Renal pelvis (tissue), 4 donors: ENCODE data around the gene DENND5A. TPM values are rescaled to one million over a fixed set of nuclear protein-coding genes. Genes with fewer than 3 reads are reported as not detected.
"Not testable (repeated sequence)": the region's sequence is repeated elsewhere in the genome, so short reads cannot be mapped to it uniquely, and the experiment has no call there.

Experiments
- DNase-seq: peaks from one replicate; pipeline ENCODE4 v3.0.0-alpha.2; 2013
- polyA plus RNA-seq, 3 donors: library from polyadenylated mRNA; unstranded; fragments of 120-200 nt; gene quantifications; one replicate each; pipeline ENCODE4 v1.2.1, GENCODE V29; 2013; ENCODE audit not compliant: insufficient read length in 3 of 3

Gene DENND5A
- polyA plus RNA-seq, 3 donors, result 84.5 to 95.2 (median 89.4) TPM

DNA sequence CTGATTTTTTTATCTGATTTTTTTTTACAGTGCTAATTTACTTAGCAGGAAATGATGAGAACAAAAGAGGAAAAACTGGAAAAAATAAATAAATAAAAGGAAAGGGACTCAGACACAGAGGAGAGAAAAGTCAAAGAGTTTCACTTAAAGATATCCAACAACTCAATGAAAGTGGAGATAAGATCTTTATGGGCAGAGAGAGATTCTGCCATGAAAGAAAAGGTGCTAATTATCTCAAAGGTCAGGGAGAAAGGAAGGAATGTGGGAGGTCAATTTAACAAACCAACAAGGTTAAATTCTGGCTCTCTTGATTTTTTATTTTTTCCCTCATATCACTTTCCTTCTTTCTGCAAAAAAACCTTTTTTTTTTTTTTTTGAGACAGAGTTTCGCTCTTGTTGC is 86.0 kb downstream of the DENND5A start:
- no peak for DNase-seq

DNA sequence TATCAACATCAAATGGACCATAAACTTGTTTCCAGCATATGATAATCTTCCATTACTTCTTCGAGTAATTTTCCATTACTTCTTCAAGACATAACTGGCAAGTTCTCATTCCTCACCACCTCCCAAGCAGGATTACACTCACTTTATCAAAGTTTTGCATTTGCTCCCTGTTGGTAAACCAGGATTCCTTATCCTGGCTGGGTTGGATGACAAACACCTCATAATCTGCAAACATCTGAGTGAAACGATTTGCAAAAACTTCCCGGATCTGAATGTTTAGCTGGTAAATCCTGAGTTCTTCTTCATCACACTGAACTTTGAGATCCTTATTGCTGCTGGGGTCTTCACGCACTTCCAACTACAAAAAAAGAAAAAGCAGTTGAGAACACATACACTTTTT is 86.4 kb downstream of the DENND5A start:
- DNase-seq, result no peak

DNA sequence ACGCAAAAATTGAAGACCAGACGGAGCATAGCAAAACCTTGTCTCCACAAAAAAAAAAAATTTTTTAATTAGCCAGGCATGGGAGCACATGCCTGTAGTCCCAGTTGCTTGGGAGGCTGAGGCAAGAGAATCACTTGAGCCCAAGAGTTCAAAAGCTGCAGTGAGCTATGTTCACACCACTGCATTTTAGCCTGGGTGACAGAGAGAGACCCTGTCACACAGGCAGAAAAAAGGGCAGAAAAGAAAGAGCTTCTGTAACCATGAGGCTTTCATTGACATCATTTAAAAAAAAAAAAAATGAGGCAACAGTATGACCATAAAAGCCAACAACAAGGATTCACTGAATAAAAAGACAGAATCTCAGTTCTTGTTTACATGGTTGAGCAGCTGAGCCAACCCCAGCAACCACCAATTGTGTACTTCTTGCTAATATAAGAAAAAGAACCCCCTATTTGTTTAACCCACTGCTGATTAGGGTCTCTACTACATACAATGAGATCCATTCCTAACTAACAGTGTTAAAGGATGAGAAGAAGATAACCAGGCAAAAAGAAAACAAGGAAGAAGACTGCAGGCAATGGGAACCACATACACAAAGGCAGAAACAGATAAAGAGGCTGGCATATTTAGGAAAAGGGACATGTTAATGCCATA is 87.6 kb downstream of the DENND5A start:
- no peak for DNase-seq

DNA sequence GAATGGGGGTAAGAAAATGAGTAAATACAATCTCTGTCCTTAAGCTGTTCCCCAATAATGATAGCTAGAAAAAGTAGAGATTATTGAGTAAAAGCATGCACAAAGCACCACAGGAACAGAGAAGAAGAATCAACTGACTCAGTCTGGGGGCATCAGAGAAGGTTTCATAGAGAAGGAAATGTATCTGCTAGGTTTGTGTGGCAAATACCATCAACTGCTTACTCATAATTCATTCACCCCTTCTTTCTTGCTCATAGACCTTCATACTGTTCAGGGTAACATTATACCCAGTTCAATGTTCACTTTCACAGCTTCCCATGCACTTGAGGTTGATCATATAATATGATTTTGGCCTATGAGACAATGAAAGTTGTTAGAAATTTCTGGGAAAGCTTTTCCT is 88.6 kb downstream of the DENND5A start:
- no peak for DNase-seq

DNA sequence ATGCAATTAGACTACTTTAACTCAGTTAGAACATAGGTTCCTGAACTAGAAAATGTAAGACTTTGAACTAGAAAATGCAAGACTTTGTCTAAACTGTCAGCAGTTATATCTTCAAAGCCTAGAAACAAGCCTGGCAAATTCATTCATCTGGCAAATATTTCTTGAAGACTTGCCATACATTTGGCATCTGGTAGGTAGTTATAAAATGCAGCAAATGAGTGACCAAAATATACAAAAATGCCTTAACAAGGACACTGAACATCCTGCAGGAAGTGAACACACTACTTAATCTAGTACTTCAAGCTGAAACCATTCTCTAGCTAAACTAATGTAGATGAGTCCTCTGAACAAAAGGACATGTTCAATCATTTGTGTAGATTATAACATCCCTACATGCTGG is 89.0 kb downstream of the DENND5A start:
- DNase-seq, result no peak

DNA sequence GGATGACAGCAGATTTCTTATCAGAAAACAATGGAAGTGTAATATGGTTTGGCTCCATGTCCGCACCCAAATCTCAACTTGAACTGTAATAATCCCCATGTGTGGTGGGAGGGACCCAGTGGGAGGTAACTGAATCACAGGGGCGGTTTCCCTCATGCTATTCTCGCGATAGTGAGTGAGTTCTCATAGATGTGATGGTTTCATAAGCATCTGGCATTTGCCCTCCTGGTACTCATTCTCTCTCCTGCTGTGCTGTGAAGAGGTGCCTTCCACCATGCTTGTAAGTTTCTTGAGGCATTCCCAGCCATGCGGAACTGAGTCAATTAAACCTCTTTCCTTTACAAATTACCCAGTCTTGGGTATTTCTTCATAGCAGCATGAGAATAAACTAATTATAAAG is 92.8 kb downstream of the DENND5A start:
- DNase-seq, result no peak

DNA sequence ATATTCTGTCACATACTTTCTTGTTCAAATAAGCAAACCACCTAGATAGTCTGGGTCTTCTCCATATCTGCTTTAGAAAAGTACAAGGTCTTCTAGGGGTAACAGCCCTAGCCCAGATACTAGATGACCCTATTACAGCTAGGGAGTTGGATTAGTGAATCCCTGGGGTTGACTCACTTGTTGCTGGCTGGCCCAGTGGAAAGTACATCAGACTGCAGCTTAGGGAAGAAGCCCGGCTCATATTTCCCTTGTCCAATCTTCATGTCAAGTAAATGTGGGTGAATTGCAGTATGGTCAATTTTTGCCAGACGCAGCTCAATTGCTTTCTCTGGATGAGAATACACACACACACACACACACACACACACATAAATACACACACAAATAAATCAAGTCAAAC is 94.7 kb downstream of the DENND5A start:
- no peak for DNase-seq

DNA sequence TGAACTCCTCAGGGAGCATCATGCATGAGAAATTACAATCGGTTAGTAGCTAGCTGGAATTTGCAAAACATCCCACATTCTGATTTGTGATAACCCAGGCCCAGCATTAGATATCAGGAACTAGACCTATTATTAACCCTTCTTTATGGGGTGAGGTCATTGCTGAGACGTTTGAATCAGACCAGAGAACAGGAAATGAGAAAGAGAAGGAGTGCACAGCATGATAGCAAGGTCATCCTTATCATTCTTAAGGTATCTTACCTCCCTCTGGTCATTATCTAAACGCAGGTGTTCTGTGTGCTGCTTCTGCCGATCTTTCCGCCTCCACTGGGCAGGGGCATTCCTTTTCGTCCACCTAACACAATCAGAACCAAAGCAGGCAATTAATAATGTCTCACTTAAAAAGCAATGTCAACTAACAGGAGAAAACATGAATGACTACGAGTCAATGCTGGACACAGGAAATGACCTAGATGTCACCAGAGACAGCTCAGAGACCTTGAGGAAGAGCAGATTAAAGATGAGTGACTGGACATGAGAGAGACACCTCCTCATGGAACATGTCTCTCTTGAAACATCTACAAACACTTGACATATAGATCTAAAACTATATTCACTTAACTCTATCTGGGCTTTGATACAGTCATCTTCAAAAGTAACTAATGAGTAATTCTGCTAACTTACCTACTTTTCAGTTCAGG is 95.4 kb downstream of the DENND5A start:
- no peak for DNase-seq

DNA sequence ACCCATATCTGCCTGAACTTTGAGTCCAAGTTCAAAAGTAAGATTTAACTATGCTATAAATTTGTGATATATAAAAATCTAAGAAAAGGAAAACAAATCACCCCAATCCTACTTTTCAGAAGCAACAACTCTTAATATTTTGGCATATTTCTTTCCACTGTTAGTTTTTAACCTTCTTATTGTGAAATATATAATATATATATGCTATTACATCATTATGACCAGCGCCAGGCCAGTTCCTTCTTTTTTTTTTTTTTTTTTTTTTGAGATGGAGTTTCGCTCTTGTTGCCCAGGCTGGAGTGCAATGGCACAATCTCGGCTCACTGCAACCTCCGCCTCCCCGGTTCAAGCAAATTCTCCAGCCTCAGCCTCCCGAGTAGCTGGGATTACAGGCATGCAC is 103.2 kb downstream of the DENND5A start:
- not testable (repeated sequence) for DNase-seq

DNA sequence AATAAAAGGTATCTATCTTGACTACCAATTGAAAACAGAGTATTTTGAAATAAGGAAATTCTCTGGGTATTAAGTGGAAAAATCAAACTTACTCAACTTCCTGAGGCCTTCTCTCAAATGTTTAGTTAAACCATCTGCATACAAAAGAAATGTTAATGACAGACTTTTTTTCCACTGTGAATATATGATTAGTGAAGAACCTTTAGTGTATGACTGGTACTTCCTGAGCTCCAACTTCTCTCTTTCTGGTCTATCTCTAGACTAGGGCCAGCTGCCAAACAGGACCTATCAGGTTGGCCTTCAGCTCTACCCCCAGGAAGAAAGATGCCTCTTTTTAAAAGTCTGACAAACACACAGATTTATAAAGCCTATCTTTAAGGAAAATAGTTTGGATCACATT is 105.0 kb downstream of the DENND5A start:
- DNase-seq, result no peak

DNA sequence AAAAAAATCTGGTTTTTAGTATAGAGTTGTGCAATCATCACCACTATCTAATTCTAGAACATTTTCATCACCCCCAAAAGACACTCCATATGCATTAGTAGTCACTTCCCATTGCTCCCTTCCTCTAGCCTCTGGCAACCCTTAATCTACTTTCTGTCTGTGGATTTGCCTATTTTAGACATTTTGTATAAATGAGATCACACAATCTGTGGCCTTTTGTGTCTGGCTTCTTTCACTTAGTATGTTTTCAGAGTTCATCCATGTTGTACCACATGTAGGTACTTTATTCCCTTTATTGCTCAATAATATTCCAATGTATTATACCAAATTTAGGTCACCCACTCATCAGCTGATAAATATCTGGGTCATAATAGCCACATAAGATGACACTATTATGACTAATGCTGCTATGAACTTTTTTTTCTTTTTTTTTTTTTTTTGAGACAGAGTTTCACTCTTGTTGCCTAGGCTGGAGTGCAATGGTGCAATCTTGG is 106.2 kb downstream of the DENND5A start:
- no peak for DNase-seq

DNA sequence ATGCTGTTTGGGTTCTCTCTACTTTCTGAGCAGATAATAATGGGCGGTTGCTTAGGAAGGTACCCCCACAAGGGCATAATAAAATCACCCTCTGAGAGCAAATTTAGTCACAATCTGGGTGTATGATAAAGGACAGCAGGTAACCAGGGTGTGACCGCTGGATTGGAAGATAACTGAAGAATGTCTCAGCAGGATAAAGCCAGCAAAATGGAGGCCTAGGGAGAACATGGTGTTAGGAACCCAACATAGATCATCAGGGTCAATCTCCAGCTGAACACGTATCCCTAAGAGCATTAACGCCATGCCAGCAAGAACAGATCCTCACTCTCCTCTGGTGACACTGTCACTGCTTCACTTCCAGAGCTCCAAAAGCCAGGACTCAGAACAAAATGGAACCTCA is 109.2 kb downstream of the DENND5A start:
- no peak for DNase-seq

DNA sequence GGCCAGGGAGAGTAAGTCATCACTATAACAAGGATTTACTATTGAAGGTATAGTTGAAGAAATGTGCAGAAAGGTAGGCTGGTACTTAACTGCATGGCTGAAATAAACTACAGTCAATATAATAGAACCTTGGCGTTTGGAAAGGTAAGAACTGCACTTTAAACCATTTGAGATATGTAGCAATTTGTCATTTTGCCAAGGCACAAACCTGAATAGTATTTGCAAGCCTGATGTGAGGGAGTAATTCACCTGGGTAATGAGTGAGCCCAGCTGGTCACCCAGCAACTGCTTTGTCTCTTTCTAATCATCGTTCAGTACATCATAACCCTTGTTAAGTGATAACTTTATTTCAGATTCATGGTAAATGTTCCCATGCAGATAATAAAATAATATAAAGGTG is 111.5 kb downstream of the DENND5A start:
- DNase-seq, result no peak

DNA sequence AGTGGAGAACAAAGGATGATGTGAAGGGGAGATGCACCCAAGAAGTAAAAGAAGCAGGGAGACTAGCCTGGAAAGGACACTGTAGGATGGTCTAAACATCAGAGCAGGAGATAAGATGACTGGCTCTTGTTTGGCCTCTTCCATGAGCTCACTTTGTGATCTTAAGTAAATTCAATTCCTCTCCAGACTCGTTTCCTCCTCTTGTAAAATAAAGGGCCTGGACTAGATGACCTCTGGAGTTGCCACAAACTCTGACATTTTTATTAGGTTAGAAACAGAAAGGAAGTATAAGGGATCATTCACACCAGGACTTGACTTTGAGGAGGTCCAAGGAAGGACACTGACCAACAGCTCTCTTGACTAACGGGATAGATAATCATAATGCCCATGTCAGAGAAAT is 113.5 kb downstream of the DENND5A start:
- no peak for DNase-seq

DNA sequence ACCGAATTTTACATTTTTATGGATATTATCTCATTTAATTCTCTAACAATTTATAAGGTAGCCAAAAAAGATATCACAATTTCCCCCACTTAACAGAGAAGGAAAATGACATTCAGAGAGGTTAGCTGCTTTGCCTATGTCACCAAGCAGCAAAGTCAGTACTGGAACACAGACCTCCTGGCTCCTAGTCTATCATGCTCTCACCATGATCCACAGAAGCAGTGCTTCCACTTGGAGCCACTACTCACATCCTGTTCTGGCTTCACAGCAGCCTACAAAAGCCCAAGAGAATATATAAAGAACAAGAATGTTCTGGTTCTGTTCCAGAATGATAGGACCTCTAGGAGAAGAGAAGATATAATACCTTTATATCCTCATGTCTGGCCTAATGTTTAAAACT is 114.2 kb downstream of the DENND5A start:
- DNase-seq, result no peak

DNA sequence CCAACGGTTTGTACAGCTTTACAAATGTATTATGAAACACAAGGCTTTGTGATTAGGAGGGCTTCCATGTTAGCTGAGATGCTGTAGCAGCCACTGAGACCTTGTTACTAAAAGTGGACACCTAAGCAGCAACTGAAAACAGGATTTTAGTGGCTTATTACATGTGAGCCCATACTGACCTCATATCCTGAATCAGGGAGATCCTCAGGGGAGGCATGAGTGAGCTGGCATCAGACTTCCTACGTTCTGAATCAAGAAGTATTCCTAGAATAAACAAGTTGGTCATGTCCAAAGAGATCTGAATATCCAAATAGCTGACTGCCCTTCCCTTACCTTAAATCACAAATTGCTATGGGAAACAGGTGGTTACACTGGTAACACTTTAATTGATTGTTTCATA is 114.6 kb downstream of the DENND5A start:
- no peak for DNase-seq

DNA sequence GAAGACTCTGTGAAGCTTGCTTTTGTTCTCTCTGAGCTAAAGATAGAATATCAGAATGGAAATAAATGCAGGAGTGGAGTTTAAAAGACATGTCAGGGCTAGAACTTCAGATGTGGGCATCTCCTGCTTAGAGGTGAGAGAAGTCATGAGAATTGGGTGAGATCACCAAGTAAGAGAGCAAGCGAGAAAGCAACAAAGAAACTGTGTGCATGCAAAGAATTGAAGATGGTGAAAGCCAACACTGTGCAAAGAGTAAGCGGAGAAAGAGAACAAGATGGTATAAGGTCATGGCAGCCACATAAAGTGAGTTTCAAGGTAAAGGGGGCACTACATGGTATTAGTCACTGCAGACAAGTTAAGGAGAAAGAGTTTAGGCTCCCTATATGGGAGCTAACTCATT is 116.4 kb downstream of the DENND5A start:
- no peak for DNase-seq

DNA sequence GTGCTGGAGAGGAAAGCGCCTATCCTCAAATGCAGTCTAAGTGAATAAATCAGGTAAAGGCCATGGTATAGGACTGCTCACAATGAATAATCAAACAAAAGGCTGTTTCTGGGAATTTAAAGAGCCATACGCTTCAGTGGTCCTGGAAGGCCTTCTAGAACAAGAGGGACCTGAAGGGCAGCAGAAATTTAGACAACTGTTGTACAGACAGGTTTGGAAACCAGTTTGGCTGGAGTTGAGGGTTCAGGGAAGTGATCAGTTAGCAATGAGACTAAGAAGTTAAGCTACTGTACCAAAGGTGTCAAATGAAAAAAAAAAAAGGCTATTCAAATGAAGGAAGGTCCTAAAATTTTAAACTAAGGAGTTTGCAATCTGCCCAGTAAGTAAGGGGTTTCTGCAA is 117.1 kb downstream of the DENND5A start:
- DNase-seq, result no peak

DNA sequence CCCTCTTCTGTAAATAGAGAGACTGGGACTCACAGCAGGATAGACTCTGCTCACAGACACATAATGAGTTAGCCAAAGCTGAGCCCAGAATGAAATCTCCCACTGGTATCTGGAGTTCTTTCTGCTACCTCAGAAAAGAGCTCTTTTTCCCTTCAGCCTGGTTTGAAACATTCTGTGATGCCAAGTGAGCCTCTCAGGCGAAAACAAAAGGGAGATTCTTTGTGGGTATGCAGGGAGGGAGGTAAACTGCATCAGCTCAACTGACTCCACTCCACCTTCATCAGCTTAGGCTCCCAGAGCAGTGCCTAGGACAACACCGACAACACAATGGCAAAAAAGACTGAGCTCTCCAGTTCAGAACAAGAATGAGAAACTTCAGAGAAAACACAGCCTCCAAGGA is 118.7 kb downstream of the DENND5A start:
- no peak for DNase-seq

DNA sequence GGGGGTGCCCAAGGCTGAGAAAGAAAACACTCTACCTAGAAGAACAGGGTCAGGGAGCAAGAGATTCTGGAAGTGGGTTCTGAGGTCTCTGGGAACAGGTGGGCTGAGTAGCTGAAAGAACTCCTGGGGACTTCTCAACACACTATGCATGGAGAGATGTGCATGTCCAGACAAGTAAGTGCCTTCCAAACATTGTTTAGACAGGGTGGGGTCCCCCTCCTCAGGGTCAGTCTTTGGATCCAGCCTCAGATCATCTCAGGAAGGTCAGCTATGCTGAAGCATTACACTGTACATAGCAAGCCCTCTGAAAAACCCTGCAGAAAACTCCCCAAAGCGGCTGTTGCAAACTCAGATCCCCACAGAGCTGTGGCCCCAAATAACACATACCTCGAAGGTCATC is 119.9 kb downstream of the DENND5A start:
- DNase-seq, result no peak

DNA sequence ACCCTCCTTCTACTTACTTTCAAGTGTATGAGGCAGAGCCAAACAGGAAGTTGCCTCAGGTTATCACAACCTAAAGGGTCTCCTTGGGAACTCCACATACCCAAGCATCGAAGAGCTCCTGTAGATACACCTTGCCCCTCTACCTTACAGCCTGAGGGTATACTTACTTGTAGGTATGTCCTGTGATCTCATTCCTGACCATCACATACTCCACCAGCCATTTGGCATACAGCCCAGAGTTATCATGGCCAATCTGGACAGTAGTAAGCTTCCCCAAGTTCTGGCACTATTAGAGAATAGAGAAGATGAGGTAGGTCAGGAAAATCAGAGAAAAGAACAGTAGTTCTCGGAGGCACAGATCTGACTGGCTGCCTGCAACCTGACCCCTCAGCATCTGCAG is 120.3 kb downstream of the DENND5A start:
- no peak for DNase-seq

DNA sequence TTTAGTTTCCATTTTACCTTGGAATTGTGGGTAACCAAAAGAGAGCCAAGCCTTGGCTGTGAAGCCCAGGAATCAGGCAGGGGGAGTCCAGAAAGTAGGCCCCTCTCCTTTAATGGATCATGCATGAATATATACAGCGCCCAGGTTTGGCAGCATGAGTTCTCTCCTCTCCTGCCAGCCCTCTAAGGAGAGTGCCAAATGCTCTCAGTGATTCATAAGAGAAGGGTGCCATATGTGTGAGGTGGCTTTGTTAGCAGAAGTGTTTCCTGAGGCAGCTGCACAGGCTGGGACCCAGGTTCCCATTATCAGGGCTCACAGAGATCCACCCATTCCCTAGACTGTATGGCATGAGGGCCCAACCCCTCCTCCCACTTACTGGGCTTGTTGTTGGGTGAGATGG is 121.4 kb downstream of the DENND5A start:
- no peak for DNase-seq

DNA sequence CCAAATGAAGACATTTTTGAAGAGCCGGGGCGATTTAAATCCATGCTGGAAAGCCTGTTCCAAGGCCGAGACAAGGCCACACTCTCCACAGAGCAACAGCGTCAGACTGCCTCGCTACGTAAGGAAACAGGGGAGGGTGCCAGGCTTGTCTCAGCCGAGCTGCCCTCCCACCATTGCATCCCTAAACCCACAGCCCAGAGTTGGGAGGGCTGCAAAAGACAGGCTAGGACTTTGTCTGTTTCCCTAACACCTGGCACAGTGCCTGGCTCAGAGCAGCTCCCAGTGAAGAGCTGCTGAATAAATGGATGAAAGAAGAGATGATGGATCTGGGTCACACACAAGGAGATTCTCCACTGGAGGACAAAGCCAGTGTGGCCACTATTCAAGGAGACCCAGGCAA is 122.4 kb downstream of the DENND5A start:
- no peak for DNase-seq

DNA sequence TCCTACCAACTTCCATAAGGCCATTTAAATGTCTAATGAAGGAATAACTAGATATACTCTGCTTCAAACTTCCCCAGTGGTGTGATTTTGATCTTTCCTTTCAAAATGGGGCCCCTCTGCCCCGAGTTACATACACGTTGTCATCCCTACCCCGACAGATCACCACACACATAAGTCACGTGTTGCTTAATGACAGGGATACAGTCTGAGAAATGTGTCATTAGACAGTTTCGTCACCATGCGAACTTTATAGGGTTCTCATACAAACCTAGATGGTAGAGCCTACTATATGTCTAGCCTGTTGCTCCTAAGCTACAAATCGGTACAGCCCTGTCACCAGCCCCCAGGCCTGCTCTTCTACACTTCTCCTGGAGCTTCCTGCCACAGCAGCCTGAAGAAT is 124.0 kb downstream of the DENND5A start:
- no peak for DNase-seq
